IMR-90 (cell line): ENCODE results near the gene AGPAT1. TPM values are rescaled to one million over a fixed set of nuclear protein-coding genes. Genes with fewer than 3 reads are reported as not detected.

Experiments
- ATAC-seq: fragments of 200-7000 bp; cut with Tn5 transposase; 2 replicates; pipeline ENCODE4 v1.9.1; 2020; ENCODE audit warnings: low read depth, mild to moderate bottlenecking, moderate library complexity
- BruUV-seq: library from RNA; stranded (reverse); fragments of 400-500 nt; replicated peaks from 2 replicates; lab custom pipeline; 2021; lab: Mats Ljungman, UMichigan
- CTCF ChIA-PET: fragments of 300-600 bp; formaldehyde crosslinking; extraction: SDS; loops from one replicate; lab custom pipeline; 2021; ENCODE audit warnings: antibody characterized with exemption; lab: Yijun Ruan, JAX
- POLR2A ChIA-PET: fragments of 300-600 bp; sonication (Branson Sonifier 250); formaldehyde crosslinking; loops from one replicate; lab custom pipeline; 2022; ENCODE audit warnings: antibody characterized with exemption; ENCODE audit not compliant: unreplicated experiment; lab: Charles Lee
- DNase-seq: peaks from one replicate; pipeline ENCODE4 v3.0.0; 2013
- H2AFZ ChIP-seq: replicated peaks from 2 replicates; pipeline ENCODE3; 2013; ENCODE audit warnings: low read length, mild to moderate bottlenecking; ENCODE audit not compliant: poor library complexity
- H2AK5ac ChIP-seq: 2 replicates; pipeline ENCODE4 v1.6.1; 2013; ENCODE audit warnings: low read depth, low read length, inconsistent platforms
- H2AK9ac ChIP-seq: replicated peaks from 2 replicates; pipeline ENCODE3; 2013; ENCODE audit warnings: mild to moderate bottlenecking, low read depth, low read length, moderate library complexity; ENCODE audit not compliant: poor library complexity
- H2BK120ac ChIP-seq: 2 replicates; pipeline ENCODE4 v1.6.1; 2013; ENCODE audit warnings: low read depth, low read length, inconsistent platforms
- H2BK15ac ChIP-seq: 3 replicates; pipeline ENCODE4 v1.6.1; 2013; ENCODE audit warnings: low read depth, low read length, inconsistent platforms
- H2BK20ac ChIP-seq: 2 replicates; pipeline ENCODE4 v1.6.1; 2013; ENCODE audit warnings: low read depth, mild to moderate bottlenecking, inconsistent platforms, low read length, moderate library complexity
- H2BK5ac ChIP-seq: 2 replicates; pipeline ENCODE4 v1.6.1; 2013; ENCODE audit warnings: mild to moderate bottlenecking, low read depth, low read length, inconsistent platforms; ENCODE audit not compliant: poor library complexity, severe bottlenecking
- H3K14ac ChIP-seq: replicated peaks from 2 replicates; pipeline ENCODE4 v1.6.1; 2013; ENCODE audit warnings: low read depth, low read length, inconsistent platforms
- H3K18ac ChIP-seq: 2 replicates; pipeline ENCODE4 v1.6.1; 2013; ENCODE audit warnings: low read depth, low read length, control low read depth
- H3K23ac ChIP-seq: 2 replicates; pipeline ENCODE4 v1.6.1; 2013; ENCODE audit warnings: low read depth, low read length, inconsistent platforms
- H3K27ac ChIP-seq: 2 replicates; pipeline ENCODE4 v1.5.1; 2013; ENCODE audit warnings: mild to moderate bottlenecking, control low read depth, low read length; ENCODE audit not compliant: insufficient read depth
- H3K27me3 ChIP-seq: 2 replicates; pipeline ENCODE4 v1.6.1; 2013; ENCODE audit warnings: low read length; ENCODE audit not compliant: control insufficient read depth, insufficient read depth
- H3K36me3 ChIP-seq: 2 replicates; pipeline ENCODE4 v1.6.1; 2013; ENCODE audit warnings: low read length, mixed read lengths; ENCODE audit not compliant: control insufficient read depth, insufficient read depth
- H3K4ac ChIP-seq: 2 replicates; pipeline ENCODE4 v1.6.1; 2013; ENCODE audit warnings: low read depth, low read length, inconsistent platforms
- H3K4me1 ChIP-seq: 2 replicates; pipeline ENCODE4 v1.6.1; 2013; ENCODE audit warnings: low read length, mixed read lengths; ENCODE audit not compliant: control insufficient read depth, insufficient read depth
- H3K4me2 ChIP-seq: 2 replicates; pipeline ENCODE4 v1.6.1; 2013; ENCODE audit warnings: low read depth, mild to moderate bottlenecking, control low read depth, low read length, moderate library complexity
- H3K4me3 ChIP-seq: 2 replicates; pipeline ENCODE4 v1.5.1; 2013; ENCODE audit warnings: low read depth, mild to moderate bottlenecking, control low read depth, low read length, moderate library complexity; ENCODE audit not compliant: insufficient read depth
- H3K56ac ChIP-seq: 2 replicates; pipeline ENCODE4 v1.6.1; 2013; ENCODE audit warnings: low read length, inconsistent platforms; ENCODE audit not compliant: insufficient read depth; ENCODE audit errors: extremely low read depth
- H3K79me1 ChIP-seq, 2 experiments: 2 replicates each; pipeline ENCODE4 v1.6.1; 2013; ENCODE audit warnings: low read length in 2 of 2, inconsistent platforms in 1 of 2, low read depth in 1 of 2
- H3K9ac ChIP-seq: 2 replicates; pipeline ENCODE4 v1.6.1; 2013; ENCODE audit warnings: low read depth, low read length, control low read depth
- H3K9me1 ChIP-seq: 2 replicates; pipeline ENCODE4 v1.6.1; 2013; ENCODE audit warnings: low read length, inconsistent platforms; ENCODE audit not compliant: insufficient read depth
- H3K9me3 ChIP-seq: 2 replicates; pipeline ENCODE4 v1.6.1; 2013; ENCODE audit warnings: low read length; ENCODE audit not compliant: control insufficient read depth, insufficient read depth
- H4K20me1 ChIP-seq: 2 replicates; pipeline ENCODE4 v1.6.1; 2013; ENCODE audit warnings: low read length, inconsistent platforms; ENCODE audit not compliant: insufficient read depth
- H4K5ac ChIP-seq: 2 replicates; pipeline ENCODE4 v1.6.1; 2013; ENCODE audit warnings: mild to moderate bottlenecking, low read depth, low read length, control low read depth
- H4K8ac ChIP-seq, 2 experiments: 2 replicates each; pipeline ENCODE4 v1.6.1; 2013; ENCODE audit warnings: low read depth in 2 of 2, low read length in 2 of 2, control low read depth in 1 of 2, inconsistent platforms in 1 of 2
- H4K91ac ChIP-seq: 2 replicates; pipeline ENCODE4 v1.6.1; 2013; ENCODE audit warnings: low read depth, low read length, inconsistent platforms; ENCODE audit not compliant: insufficient read depth
- MXI1 ChIP-seq: IDR thresholded peaks from 2 replicates; pipeline ENCODE4 v1.6.1; 2012; ENCODE audit warnings: low read depth, mild to moderate bottlenecking, low read length, moderate library complexity, borderline replicate concordance
- WGBS, 2 experiments: methylation state at CpG; one replicate each; pipeline versions ENCODE4 v1.1.5 to v1.1.7; 2013; ENCODE audit warnings: missing lambda C conversion rate in 2 of 2; ENCODE audit not compliant: insufficient read length in 1 of 2; ENCODE audit errors: extremely low coverage in 2 of 2; 5-methylcytosine and 5-hydroxymethylcytosine counted together
- dilution Hi-C: fragments of 300-500 bp; cut with HindIII; formaldehyde crosslinking; loops from one replicate; pipeline ENCODE4 v1.14.3; 2018; ENCODE audit warnings: low sequenced_read_pairs; ENCODE audit not compliant: unreplicated experiment
- in situ Hi-C: fragments of 300-500 bp; cut with MboI; formaldehyde crosslinking; loops from 3 replicates; pipeline ENCODE4 v1.14.3; 2019; ENCODE audit warnings: low sequenced_read_pairs, inconsistent platforms, mixed read lengths
- intact Hi-C: fragments of 100-400 bp; cut with micrococcal nuclease; formaldehyde crosslinking; loops from 2 replicates; pipeline ENCODE4 v1.10.0; 2022
- polyA plus RNA-seq, 3 experiments: library from polyadenylated mRNA; depleted of rRNA; stranded (reverse); fragments of >200 nt; gene quantifications; 2 replicates each; pipeline ENCODE4 v1.2.3, GENCODE V29; 2012; ENCODE audit warnings: low replicate concordance in 1 of 3
- total RNA-seq: library from RNA; depleted of rRNA; stranded (reverse); fragments of >200 nt; gene quantifications from 2 replicates; pipeline ENCODE4 v1.2.3, GENCODE V29; 2012

The AGPAT1 gene
- total and polyA plus RNA-seq, 2 of the 4 experiments (the other 2 are of a cell fraction): 27.2 to 116 TPM

DNA sequence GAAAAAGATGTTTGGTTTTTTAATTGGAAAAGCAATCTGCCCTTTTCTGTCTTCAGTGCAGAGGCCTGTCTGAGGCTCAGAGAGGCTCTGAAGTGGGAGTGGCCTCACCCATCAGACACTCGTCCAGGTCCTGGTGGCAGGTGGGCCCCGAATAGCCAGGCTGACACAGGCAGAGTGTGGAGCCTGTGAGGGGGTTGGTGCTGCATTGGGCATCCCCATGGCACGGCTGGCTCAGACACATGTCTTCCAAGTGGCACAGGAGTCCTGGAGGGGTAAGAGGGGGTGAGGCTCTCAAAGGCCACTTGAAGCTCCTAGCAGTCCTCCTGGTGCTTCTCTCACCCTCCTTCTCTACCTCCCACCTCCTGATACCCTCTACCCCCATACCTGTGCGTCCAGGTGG lies 44.1 kb upstream of the AGPAT1 start:
- H2BK120ac ChIP-seq: no peak overlapping the region
- H3K27me3 ChIP-seq: peaks cover 45% of the 10 kb centered on the region
- DNase-seq: no peak
- H3K4ac ChIP-seq: no peak overlapping the region
- TF ChIP-seq MXI1: no peak
- H3K23ac ChIP-seq: no peak overlapping the region
- no peak overlapping the region for H2BK15ac ChIP-seq
- H2BK5ac ChIP-seq: no peak overlapping the region
- no peaks in the 10 kb centered on the region for H3K79me1 ChIP-seq
- no peaks in the 10 kb centered on the region for H3K36me3 ChIP-seq
- no peak overlapping the region for H3K4me3 ChIP-seq
- H3K18ac ChIP-seq: no peak overlapping the region
- in situ Hi-C loops (no loop called here), intact Hi-C loops (no loop called here), dilution Hi-C loops (no loop called here)
- H3K9ac ChIP-seq: no peak overlapping the region
- CTCF ChIA-PET: no interaction called here
- no peak overlapping the region for H4K5ac ChIP-seq
- no peak overlapping the region for H2AK9ac ChIP-seq
- H3K56ac ChIP-seq: no peak overlapping the region
- BruUV-seq: no TSS peak
- no peak overlapping the region for H4K91ac ChIP-seq
- H2AK5ac ChIP-seq: no peak overlapping the region
- ATAC-seq: no peak
- H4K20me1 ChIP-seq: no peaks in the 10 kb centered on the region
- POLR2A ChIA-PET: no interaction called here
- H3K27ac ChIP-seq: no peak overlapping the region
- no peak overlapping the region for H4K8ac ChIP-seq
- H3K14ac ChIP-seq: no peak overlapping the region
- H3K9me1 ChIP-seq: no peaks in the 10 kb centered on the region
- H2BK20ac ChIP-seq: no peak overlapping the region
- H3K9me3 ChIP-seq: no peaks in the 10 kb centered on the region
- no peak overlapping the region for H2AFZ ChIP-seq
- no peaks in the 10 kb centered on the region for H3K4me1 ChIP-seq
- H3K4me2 ChIP-seq: no peak overlapping the region
- no CpG with 5 or more reads among the region's 4 CpGs for WGBS, 2 experiments
